A673 (cell line): Measurements from ENCODE around the gene SPACA4.

Source experiments
- CTCF ChIP-seq: fragments of 300-800, 200-600 bp; sonication (generic); conservative IDR thresholded peaks from 2 replicates; pipeline ENCODE4 v1.5.1; 2017; ENCODE audit warnings: low read depth, mild to moderate bottlenecking, antibody characterized with exemption, low read length, moderate library complexity, mixed read lengths
- EZH2 ChIP-seq: fragments of 200-600 bp; sonication (generic); IDR thresholded peaks from 2 replicates; pipeline ENCODE4 v1.6.1; 2017; ENCODE audit warnings: borderline replicate concordance, low read depth, mild to moderate bottlenecking, mixed read lengths, antibody characterized with exemption, low read length; ENCODE audit not compliant: poor library complexity, severe bottlenecking

GRCh38 chr19:48573163-48573505 is 33.4 kb upstream of the SPACA4 start:
- no peak for TF ChIP-seq EZH2
- no peak for TF ChIP-seq CTCF
